ENCODE measurements around the gene MT1B.

DNA sequence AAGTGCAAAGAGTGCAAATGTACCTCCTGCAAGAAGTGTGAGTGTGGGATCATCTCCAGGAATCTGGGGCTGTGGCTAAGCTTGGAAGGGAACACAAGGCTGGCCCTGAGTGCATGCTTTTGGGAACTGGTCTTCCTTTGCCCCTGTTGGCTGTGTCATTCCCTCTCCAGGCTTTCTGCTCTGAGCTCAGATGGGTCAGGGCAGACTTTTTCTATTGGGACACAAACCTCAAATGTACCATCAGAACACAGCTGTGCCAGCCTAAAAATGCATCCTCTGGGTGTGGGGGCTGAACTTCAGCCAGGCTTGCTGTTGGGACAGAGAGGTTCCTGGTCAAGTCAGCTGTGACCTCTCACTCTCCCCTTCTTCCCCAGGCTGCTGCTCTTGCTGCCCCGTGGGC lies 914 bp downstream of the MT1B start:
- no peak for TF ChIP-seq GATA2 (IDR thresholded peaks at IDR 0.05; ENCODE audit: low read depth, low read length)
- no peak for TF ChIP-seq GATA3 (IDR thresholded peaks at IDR 0.05; ENCODE audit: low read depth, low read length)

All from SH-SY5Y (cell line).